Endometrium (tissue), 2 donors: Measurements from ENCODE around the gene NUDT12.

Experiments
- FAIRE-seq: peaks from 2 replicates; lab custom pipeline; 2012; peaks lifted over from hg19 to GRCh38; lab: Jason Lieb, UNC
- donor health status: control.
- donor health status: control.

The NUDT12 gene

DNA sequence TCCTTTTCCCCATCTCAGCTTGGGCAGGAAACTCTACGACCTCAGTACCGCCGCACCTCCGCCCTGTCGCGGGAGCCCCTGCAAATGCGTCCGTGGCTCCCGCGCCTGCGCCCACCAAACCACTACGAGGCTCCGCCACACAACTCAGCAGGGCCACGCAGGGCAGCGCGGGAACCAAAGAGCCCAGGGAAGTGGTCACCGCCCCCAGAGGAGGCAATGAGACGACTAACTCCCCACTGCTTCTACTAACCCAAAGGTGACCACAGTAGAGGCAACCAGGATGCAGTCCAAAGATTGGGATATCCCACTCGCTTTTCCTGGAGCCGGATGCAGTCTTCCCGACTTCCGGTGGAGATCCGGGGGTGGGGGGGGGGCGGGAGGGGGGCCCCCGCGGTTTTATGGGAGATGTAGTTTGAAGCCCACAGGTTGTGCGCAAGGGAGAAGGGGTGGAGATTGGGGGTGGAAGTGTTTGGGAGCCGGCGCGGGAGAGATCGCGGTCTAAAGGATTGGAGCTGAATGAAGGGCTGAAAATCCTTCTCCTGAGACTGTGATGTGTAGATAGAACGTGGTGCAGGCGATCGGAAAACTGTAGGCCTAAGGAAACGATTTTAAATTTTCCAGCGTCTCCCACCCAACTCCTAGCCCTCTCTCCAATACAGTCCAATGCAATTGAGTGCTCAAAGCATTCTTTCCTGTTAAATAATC is at the start of gene NUDT12:
Gene NUDT12 (minus strand): TSS at position 337 of the 705 bp plus-strand sequence. CDS start 2,541 bp downstream, outside the sequence.
- no peak for FAIRE-seq

DNA sequence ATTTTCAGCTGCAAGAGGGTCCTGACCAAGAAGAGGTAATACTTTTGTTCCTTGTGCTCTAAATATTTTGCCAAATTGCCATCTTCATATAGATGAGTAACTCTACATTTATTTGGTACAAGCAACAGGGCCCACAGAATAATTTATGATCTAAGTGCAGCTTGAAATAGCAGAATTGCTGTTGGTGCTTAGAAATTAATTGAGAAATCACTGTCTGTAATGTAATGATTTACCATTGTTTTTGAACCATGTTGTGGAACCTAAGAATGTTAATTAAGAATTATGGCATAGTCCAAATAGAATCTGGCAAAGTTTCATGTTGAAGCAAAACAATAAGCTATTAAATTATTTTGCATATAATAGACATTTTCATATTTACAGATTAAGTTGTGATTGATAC is 44.8 kb upstream of the NUDT12 start:
- no peak for FAIRE-seq

DNA sequence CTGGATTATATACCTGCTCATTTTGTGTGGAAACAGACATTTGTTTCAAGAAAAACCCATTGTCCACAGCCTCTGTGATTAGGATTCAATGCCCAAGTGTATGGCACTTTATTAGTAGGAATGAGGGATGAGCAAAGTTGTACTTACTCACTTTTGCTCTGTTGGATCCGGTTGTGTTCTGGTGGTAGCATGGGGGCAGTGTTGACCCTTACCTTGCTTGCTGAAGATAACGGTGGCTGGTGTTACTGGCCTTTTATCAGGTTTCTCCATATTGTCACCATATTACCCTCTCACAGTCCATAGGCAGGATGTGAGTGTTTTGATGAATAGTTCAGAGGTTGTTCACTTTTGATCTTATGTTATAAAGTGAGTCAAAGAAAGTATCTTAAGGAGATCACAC is 42.7 kb upstream of the NUDT12 start:
- no peak for FAIRE-seq

DNA sequence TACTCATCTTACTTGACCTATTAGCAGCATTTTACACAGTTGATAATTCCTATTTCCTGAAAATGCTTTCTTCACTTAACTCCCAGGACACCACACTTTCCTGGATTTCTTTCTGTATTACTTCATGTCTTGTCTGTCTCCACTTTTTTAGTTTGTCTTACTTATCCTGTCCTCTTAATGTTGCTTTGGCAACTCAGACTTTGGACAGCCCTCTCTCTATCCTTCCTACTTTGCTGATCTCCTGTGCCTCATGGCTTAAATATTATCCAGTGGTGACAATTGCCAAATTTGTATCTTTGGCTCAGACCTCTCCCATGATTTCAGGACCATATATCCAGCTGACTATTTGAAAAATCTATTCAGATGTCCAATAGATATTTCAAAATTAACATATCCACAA is 39.8 kb upstream of the NUDT12 start:
- no peak for FAIRE-seq

DNA sequence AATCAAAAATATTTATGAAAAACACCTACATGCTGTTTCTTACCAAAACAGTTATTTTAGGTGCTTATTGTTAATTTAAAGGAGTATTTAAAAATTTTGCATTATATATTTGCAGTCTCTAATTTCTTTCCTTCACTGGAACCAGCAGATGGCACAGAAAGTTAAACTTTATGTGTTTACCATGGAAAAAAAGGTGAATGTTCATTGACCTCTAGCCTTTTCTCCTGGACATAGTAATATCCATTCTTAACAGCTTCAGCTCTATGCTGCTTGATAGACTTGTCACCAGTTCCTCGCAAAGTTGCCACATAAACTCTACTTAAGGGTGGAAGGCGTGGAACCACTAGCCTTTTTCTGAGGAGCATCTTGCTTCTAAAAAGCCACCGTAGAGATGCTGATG is 38.7 kb upstream of the NUDT12 start:
- no peak for FAIRE-seq

DNA sequence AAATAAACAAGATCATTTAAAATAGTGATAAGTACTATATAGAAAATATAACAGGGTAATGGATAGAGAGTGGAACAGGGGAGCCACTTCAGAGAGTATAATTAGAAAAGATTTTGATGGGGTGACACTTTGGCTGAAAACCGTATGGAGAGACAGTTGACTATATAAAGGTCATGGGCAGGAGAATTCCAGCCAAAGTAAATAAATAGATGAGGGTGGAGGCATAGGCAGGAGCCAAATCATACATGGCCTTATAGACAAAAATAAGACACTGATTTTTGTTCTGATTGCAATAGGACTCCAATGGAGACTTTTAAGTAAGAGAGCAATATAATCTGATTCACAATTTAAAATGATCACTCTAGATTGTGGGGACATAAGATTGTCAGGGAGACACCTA is 37.5 kb upstream of the NUDT12 start:
- no peak for FAIRE-seq

DNA sequence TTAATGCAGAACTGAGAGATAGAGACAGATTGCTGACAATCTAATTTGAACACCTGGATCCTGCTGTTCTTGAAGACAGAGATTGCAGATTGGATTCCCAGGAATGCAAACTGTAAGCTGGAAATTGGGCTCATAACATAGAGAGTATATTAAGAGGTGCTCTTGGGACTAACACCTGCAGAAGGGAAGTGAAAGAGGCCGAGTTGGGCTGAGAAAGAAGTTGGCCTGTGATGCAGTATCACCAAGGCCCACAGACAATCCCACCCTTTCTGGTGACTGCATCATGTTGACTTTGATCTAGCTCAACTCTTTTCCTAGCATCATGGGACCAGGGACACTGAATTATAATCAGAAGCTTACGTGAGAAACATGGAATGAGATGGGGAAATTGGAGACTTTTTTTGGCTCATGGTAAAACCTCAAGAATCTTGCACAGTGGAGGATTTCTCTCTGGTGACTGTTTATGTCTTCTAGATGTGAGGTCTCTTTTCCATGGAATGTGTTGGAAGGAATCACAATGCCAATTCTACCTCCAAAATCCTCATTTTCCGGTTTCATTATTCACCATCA is 36.5 kb upstream of the NUDT12 start:
- no peak for FAIRE-seq

DNA sequence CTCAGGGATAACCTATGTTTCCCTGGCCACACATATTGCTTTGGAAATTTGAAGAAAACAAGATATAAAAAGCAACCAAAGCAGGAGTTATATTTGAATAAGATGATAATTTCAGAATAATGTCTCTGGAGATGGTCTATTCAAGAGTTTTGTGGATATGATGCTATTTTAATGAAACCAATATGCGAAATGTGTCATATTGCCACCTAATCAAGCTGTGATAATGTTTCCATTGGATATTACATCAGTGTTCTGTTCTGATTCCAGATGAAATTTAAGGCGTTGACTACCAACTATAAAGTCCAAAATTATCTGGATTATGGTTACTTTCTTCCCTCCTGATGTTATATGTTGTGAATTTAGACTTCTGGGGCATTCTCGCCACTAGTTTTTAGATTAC is 27.6 kb upstream of the NUDT12 start:
- FAIRE-seq = no peak

- FAIRE-seq = no peak
Observed at GRCh38 chr5:103589776-103590175, 27.2 kb upstream of the NUDT12 start.

DNA sequence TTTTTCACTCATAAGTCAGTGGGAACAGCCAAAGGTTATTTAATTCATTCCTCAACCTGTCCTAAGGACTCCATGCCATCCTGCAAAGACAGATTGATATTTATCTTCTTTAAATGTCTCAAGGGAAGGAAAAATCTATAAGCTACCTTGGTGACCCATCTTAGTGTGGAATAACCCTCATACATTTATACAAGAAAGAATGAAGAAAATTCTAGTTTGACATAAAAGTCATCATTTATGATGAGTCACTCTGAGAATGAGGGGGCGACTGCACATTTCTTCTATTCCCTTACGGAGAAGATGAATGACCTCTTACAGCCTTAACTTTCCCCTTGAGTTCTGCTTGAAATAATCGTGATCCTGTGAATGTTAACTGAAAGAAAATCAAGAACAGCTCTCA is 26.8 kb upstream of the NUDT12 start:
- no peak for FAIRE-seq

- peak; percentile 96 for FAIRE-seq
Observed at GRCh38 chr5:103587185-103587748, 24.7 kb upstream of the NUDT12 start.

DNA sequence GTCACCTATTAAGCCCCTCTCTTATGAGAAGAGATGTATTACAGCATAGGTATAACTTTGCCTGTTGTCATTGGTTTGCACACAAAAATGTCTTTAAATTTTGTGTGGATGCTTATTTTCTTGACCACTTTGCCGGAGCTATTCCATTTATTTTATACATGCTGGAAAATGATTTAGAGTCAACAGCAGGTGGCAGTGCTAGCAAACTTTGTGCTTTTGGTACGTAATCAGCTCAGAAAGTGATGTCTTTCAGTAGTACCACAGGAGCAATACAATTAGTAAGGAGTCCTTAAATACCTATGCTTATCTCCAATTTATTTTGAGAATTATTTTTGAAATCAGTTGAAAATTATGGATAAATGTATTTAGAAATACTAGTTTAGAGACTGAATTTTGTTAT is 19.8 kb upstream of the NUDT12 start:
- FAIRE-seq = peak; percentile 45

DNA sequence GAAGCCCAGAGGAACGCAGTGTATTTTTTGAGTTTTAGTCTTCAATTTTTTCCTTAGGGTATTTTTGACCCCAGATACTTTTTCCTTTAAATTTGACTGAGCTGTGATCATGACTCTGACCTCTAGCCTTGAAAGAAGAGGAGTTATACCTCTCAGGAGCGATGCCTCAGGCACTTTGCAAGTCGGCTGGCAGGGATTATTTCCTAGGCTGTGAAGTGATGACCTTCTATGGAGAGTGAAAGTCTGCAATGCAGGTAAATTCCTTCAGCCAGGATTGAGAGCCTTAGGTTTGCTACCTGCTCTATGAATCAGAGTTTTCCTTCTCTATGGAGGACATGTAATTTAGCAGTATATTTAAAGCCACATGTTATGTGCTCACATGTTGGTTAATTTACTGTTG is 10.8 kb upstream of the NUDT12 start:
- no peak for FAIRE-seq

- FAIRE-seq = no peak
Observed at GRCh38 chr5:103572454-103572853, 9.9 kb upstream of the NUDT12 start.

DNA sequence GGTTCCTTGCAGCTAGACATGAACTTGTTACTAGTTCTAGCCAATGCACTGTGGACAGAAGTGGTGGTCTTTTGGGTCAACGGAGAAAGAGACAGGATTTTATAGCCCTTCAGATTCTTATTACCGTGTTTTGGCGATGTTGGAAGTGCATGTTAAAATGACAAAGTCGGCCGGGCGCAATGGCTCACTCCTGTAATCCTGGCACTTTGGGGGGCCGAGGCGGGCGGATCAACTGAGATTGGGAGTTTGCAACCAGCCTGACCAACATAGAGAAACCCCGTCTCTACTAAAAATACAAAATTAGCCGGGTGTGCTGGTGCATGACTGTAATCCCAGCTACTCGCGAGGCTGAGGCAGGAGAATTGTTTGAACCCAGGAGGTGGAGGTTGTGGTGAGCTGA is 9.1 kb upstream of the NUDT12 start:
- no peak for FAIRE-seq

GRCh38 chr5:103569313-103570060 is 6.9 kb upstream of the NUDT12 start:
- FAIRE-seq = no peak

DNA sequence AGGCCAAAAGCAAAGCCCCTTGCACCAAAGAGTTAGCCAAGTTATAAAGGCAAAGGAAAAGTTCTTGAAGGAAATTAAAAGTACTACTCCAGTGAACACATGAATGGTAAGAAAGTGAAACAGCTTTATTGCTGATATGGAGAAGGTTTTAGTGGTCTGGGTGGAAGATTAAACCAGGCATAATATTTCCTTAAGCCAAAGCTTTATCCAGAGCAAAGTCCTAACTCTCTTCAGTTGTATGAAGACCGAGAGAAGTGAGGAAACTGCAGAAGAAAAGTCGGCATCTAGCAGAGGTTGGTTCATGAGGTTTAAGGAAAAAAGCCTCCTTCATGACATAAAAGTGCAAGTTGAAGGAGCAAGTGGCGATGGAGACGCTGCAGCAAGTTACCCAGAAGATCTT is 3.1 kb upstream of the NUDT12 start:
- no peak for FAIRE-seq

DNA sequence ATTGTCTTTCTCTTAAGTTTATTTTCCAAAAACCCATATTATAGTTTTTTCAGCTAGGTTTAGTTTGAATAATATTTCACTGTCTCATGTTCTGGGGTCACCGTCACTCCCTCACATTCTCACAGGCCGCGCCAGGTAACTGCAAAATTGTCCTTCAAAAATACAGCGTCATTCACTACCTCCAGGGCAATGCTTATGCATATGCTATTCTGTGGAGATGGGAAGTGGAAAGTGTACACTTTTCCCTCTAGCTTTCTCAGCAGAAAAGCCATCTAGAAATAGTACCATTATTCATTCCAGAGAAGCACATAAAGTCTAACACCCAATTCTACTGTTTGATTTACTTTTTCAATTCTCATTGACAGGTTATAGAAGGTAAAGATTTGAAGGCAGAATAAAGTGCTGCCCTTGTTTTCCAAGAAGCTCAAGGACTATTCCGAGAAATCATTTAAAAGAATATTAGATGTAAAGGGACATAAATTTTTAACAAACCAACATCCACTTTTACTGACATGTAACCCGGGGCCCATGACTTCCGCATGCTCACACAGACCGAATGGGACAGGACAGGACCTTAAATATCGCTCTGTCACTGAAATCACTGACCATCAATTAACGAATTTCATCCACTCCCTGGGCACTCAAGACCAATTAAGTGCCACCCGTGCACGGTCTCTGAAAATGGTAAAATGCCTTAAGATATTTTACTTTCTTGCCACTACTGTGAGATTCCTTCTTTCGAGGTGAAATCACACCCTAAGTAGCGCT is 720 bp downstream of the NUDT12 start:
- no peak for FAIRE-seq

DNA sequence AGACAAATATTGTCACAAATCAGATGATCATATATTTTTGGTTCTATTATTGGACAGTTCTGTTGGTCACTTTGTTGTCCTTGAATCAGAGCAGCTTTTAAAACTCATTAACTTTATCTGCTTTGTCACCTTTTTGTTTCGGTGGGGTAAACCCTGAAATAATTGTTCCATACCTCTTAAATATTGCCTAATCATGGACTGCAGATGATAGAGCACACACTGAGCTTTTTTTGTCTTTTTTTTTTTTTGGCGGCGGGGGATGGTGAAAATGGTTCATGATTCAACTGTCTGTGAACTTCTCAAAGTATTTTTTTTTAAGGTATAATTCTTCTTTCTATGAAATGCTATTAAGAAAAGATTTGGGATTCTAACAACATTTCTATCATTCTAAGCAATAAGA is 1.8 kb downstream of the NUDT12 start:
- no peak for FAIRE-seq

- no peak for FAIRE-seq
Observed at GRCh38 chr5:103546858-103547257, 15.7 kb downstream of the NUDT12 start.

- peak; percentile 35 for FAIRE-seq
Observed at GRCh38 chr5:103542441-103542840, 20.1 kb downstream of the NUDT12 start.

GRCh38 chr5:103541569-103541968 is 21.0 kb downstream of the NUDT12 start:
- no peak for FAIRE-seq
